A549 (cell line): ENCODE measurements around the gene IGFBP4. TPM values are rescaled to one million over a fixed set of nuclear protein-coding genes. Genes with fewer than 3 reads are reported as not detected.

ENCODE experiments used
- ATAC-seq, 2 experiments: fragments of 200-7000 bp in 1 of 2; fragments of >200 bp in 1 of 2; cut with Nextera tagmentation in 1 of 2; cut with Tn5 transposase in 1 of 2; 3 replicates each; pipeline versions ENCODE4 v1.8.0 to v1.9.1; 2018 to 2020; ENCODE audit warnings: mild to moderate bottlenecking in 1 of 2, moderate library complexity in 1 of 2
- CTCF ChIA-PET: fragments of 300-600 bp; sonication (Branson Sonifier 250); formaldehyde crosslinking; extraction: SDS; loops from one replicate; lab custom pipeline; 2021; ENCODE audit warnings: antibody characterized with exemption, inconsistent platforms; lab: Yijun Ruan, JAX
- POLR2A ChIA-PET: fragments of 350-600 bp; formaldehyde crosslinking; extraction: SDS; loops from one replicate; lab custom pipeline; 2021; ENCODE audit warnings: antibody characterized with exemption, inconsistent platforms; lab: Yijun Ruan, JAX
- DNase-seq, 2 experiments: peaks; one replicate each; pipeline versions ENCODE4 v3.0.0 to v3.0.0-alpha.2; 2011 to 2016; ENCODE audit warnings: low read depth in 1 of 2, low spot score in 1 of 2
- FAIRE-seq: peaks from 2 replicates; lab custom pipeline; 2011; peaks lifted over from hg19 to GRCh38; lab: Jason Lieb, UNC
- H3K27ac ChIP-seq, 2 experiments: fragments of >200 bp; sonication (Bioruptor Twin); formaldehyde crosslinking; 3 replicates each; pipeline ENCODE4 v1.5.1; 2016 to 2017
- H3K4me1 ChIP-seq: fragments of >200 bp; sonication (Bioruptor Twin); formaldehyde crosslinking; 3 replicates; pipeline ENCODE4 v1.6.1; 2016
- H3K4me2 ChIP-seq: fragments of >200 bp; sonication (Bioruptor Twin); formaldehyde crosslinking; 3 replicates; pipeline ENCODE4 v1.6.1; 2016
- H3K4me3 ChIP-seq: fragments of >200 bp; sonication (Bioruptor Twin); formaldehyde crosslinking; 3 replicates; pipeline ENCODE4 v1.5.1; 2016
- H3K9me3 ChIP-seq: fragments of >200 bp; sonication (Bioruptor Twin); formaldehyde crosslinking; 3 replicates; pipeline ENCODE4 v1.6.1; 2016
- FOSB ChIP-seq: fragments of 250-450 bp; sonication (Bioruptor Pico); IDR thresholded peaks from 2 replicates; pipeline ENCODE4 v1.5.0; 2020; ENCODE audit warnings: mild to moderate bottlenecking, moderate library complexity
- FOSL2 ChIP-seq, 2 experiments: fragments of 450-650 bp in 1 of 2; fragments of >200 bp in 1 of 2; sonication (Bioruptor Twin) in 1 of 2; formaldehyde crosslinking; IDR thresholded peaks; 2 replicates each; pipeline versions ENCODE4 v1.5.0 to v1.6.1; 2016 to 2020; ENCODE audit warnings: mild to moderate bottlenecking in 1 of 2, moderate library complexity in 1 of 2
- HOXA7 ChIP-seq: fragments of 250-450 bp; sonication (Bioruptor Pico); IDR thresholded peaks from 2 replicates; pipeline ENCODE4 v1.5.0; 2020; ENCODE audit warnings: mild to moderate bottlenecking, moderate library complexity
- JUN ChIP-seq, 2 experiments: fragments of >200 bp; sonication (Bioruptor Twin); formaldehyde crosslinking; IDR thresholded peaks; 2 replicates in 1 of 2; 3 replicates in 1 of 2; pipeline ENCODE4 v1.6.1; 2016 to 2017
- KDM5A ChIP-seq: fragments of 200-600 bp; sonication (generic); IDR thresholded peaks from 2 replicates; pipeline ENCODE4 v1.6.1; 2016; ENCODE audit warnings: antibody characterized with exemption, mild to moderate bottlenecking
- MAFK ChIP-seq: fragments of 450-650 bp; IDR thresholded peaks from 2 replicates; pipeline ENCODE4 v1.6.1; 2014; ENCODE audit not compliant: partially characterized antibody
- MAZ ChIP-seq: fragments of 150-350 bp; IDR thresholded peaks from 2 replicates; pipeline ENCODE4 v1.6.1; 2014; ENCODE audit warnings: antibody characterized with exemption, low read depth, low read length, borderline replicate concordance
- NFE2L2 ChIP-seq: fragments of 150-350 bp; conservative IDR thresholded peaks from 2 replicates; pipeline ENCODE4 v1.6.1; 2014; ENCODE audit warnings: low read length
- NPAS2 ChIP-seq: fragments of 250-450 bp; sonication (Bioruptor Pico); IDR thresholded peaks from 2 replicates; pipeline ENCODE4 v1.8.0; 2022; ENCODE audit warnings: mild to moderate bottlenecking, moderate library complexity, borderline replicate concordance
- PHF8 ChIP-seq: fragments of 200-600 bp; sonication (generic); IDR thresholded peaks from 2 replicates; pipeline ENCODE4 v1.6.1; 2016; ENCODE audit warnings: low read depth, mild to moderate bottlenecking, antibody characterized with exemption, moderate library complexity, borderline replicate concordance
- POLR2AphosphoS2 ChIP-seq: conservative IDR thresholded peaks from 2 replicates; pipeline ENCODE4 v1.6.1; 2012; ENCODE audit warnings: low read length, improper control_type of control experiment, inconsistent platforms
- TFCP2L1 ChIP-seq: fragments of 250-450 bp; sonication (Bioruptor Pico); IDR thresholded peaks from 2 replicates; pipeline ENCODE4 v1.5.0; 2021; ENCODE audit warnings: mild to moderate bottlenecking
- WGBS: methylation state at CpG from one replicate; pipeline ENCODE4 v1.1.6; 2017; ENCODE audit errors: missing lambda C conversion rate; 5-methylcytosine and 5-hydroxymethylcytosine counted together
- polyA plus RNA-seq, 4 experiments: library from polyadenylated mRNA; depleted of rRNA in 3 of 4; stranded (reverse); fragments of >200 nt; fragmentation: RNase III in 1 of 4; extraction: RNeasy Plus Mini Kit Qiagen cat#74134 plus additional on column Dnase treatment in 1 of 4; gene quantifications; 2 replicates in 3 of 4; 3 replicates in 1 of 4; pipeline ENCODE4 v1.2.3, GENCODE V29; 2011 to 2017
- TF ChIP-seq, protein P1 (sequence below): IDR thresholded peaks from 2 replicates; pipeline ENCODE4 v1.6.1; 2012
- TF ChIP-seq, protein P2 (sequence below): fragments of 450-650 bp; IDR thresholded peaks from 2 replicates; pipeline ENCODE4 v1.6.1; 2014; ENCODE audit warnings: antibody characterized with exemption

Gene IGFBP4
- polyA plus RNA-seq, 2 of the 4 experiments (the other 2 are of a cell fraction): 1,080 to 1,829 TPM

DNA sequence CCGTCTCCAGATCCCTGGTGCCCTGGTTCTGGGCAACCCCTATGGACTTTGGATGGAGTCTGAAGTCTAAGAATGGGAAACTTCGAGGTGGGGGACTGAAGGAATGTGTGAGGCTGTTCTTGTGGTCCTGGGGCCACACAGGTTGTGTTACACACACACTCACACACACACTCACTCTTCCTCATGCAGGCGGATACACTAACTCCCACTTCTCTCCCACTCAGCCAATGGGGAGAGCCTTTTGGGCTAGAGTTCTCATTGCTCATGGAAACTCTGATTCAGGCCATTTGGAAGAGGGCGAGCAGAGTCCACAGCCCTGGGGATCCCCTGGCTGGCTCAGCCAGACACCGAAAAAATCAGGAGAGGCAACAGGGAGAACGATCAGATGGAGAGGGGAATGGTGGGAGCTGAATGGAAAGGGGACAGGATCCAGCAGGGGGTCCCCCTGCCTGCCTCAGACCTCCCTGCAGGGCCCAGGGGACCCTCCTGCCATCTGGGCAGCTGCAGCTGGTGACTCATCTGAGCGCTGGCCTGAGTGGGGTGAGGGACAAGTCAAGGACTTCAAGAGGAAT, 9.1 kb downstream of the IGFBP4 start:
- Histone ChIP-seq H3K4me3 (peak overlapping the region; percentile 78), H3K4me2 (peak overlapping the region; percentile 91), H3K9me3 (no peaks in the 10 kb centered on the region), H3K4me1 (peaks cover 98% of the 10 kb centered on the region), H3K27ac (peak overlapping the region; percentile 98)
- 40% methylated on average over 7 of the region's 7 CpGs for WGBS
- FAIRE-seq (no peak), ATAC-seq (peak in 1 of 2 experiments; percentile 0; a peak in 1 of 6 replicates), DNase-seq (peak in 1 of 2 experiments; percentile 67)
- ChIA-PET CTCF (interaction anchor here (1.4 to 37.5 kb wide), 7 partner anchors 8 to 108 kb away, joined by 4 to 822 read pairs (median 120); partner anchors contain the start of gene IGFBP4), POLR2A (interaction anchor here (0.6 to 1.6 kb wide), 3 partner anchors 8 to 11 kb away, joined by 3 to 7 read pairs (median 5); no protein-coding TSS in a partner anchor)
- peak in 1 of 2 experiments; percentile 26; a peak in 2 of 5 replicates for TF ChIP-seq JUN (IDR thresholded peaks at IDR 0.05)
- TF ChIP-seq TFCP2L1: no peak
- TF ChIP-seq FOSL2 (IDR thresholded peaks at IDR 0.05): no peak; the same call in 1 of the 2 replicates
- peak; percentile 71 for TF ChIP-seq FOSL2 (CRISPR knock-in tag; IDR thresholded peaks at IDR 0.05)
- no peak for TF ChIP-seq MAFK
- no peak for TF ChIP-seq PHF8
- TF ChIP-seq MAZ: no peak

DNA sequence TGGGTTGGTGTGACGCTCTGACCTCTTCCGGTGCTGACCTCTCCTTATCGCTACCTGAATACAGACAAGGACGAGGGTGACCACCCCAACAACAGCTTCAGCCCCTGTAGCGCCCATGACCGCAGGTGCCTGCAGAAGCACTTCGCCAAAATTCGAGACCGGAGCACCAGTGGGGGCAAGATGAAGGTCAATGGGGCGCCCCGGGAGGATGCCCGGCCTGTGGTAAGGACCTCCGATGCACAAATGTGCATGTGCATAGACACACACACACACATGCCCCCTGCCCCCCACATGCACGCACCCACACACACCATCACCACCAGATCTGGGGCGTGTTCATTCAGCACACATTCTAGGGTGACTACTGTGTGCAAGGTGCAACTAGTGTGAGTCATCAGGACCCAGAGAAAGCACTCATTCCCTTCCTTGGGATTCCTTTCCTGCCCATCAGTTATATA, 9.7 kb downstream of the IGFBP4 start:
- 75% methylated on average over 15 of the region's 15 CpGs for WGBS
- no peak for FAIRE-seq

DNA sequence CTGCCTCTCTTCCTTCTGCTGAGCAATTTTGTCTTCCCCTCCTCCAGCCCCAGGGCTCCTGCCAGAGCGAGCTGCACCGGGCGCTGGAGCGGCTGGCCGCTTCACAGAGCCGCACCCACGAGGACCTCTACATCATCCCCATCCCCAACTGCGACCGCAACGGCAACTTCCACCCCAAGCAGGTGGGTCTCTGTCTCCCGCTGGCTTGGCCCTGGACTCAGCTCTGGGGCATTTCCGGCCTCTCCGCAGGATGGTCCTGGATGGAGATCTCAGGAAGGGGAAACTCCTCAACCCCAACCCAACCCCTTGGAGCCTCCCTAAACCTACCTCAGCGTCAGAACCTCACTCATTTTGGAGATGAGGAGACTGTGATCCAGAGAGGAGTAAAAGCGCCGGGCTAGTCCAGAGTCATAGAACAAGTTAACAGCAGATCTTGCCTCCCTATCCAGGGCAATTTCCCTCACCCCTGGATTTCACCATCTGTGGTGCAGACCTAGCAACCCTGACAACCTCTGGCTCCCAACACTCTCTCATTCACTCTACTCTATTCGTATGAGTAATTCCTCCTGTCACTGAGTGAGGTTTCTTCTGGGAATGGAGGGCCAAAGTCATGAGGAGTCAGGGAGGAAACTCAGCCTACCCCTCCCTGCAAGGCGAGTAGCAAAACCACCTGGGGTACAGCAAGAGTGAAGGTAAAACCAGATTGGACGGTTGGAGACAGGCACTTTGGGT, 10.8 kb downstream of the IGFBP4 start:
- no peak for ATAC-seq
- FAIRE-seq: peak; percentile 54
- H3K4me2 ChIP-seq: peak overlapping the region; percentile 91

More for the DNA sequence above, 9.7 kb downstream of the IGFBP4 start:
- H3K4me1 ChIP-seq: peaks cover 98% of the 10 kb centered on the region
- no peak for TF ChIP-seq FOSB
- TF ChIP-seq POLR2AphosphoS2: 0 out of 2 replicates have a peak, but pooled peaks have one; percentile 32
- TF ChIP-seq NPAS2 (CRISPR knock-in tag): no peak
- TF ChIP-seq, protein P1, sequence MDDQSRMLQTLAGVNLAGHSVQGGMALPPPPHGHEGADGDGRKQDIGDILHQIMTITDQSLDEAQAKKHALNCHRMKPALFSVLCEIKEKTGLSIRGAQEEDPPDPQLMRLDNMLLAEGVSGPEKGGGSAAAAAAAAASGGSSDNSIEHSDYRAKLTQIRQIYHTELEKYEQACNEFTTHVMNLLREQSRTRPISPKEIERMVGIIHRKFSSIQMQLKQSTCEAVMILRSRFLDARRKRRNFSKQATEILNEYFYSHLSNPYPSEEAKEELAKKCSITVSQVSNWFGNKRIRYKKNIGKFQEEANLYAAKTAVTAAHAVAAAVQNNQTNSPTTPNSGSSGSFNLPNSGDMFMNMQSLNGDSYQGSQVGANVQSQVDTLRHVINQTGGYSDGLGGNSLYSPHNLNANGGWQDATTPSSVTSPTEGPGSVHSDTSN: no peak
- TF ChIP-seq FOSL2 (IDR thresholded peaks at IDR 0.05): 0 out of 2 replicates have a peak, but pooled peaks have one; percentile 27
- peak; percentile 66 for TF ChIP-seq FOSL2 (CRISPR knock-in tag; IDR thresholded peaks at IDR 0.05)
- no peak for TF ChIP-seq HOXA7
- ATAC-seq: peak in 1 of 2 experiments; percentile 3; a peak in 3 of 6 replicates
- CTCF ChIA-PET: interaction anchor here (1.0 to 37.5 kb wide), 7 partner anchors 7 to 107 kb away, joined by 3 to 822 read pairs (median 120); partner anchors contain the start of gene IGFBP4
- peak overlapping the region; percentile 91 for H3K4me2 ChIP-seq
- no peaks in the 10 kb centered on the region for H3K9me3 ChIP-seq
- H3K4me3 ChIP-seq: no peak overlapping the region; the same call in 2 of the 3 replicates
- DNase-seq: peak in 1 of 2 experiments; percentile 57
- H3K27ac ChIP-seq: peak overlapping the region; percentile 98
- POLR2A ChIA-PET: interaction anchor here (0.5 to 1.6 kb wide), 2 partner anchors 8 to 90 kb away, joined by 3 read pairs; no protein-coding TSS in a partner anchor

More for the DNA sequence above, 10.8 kb downstream of the IGFBP4 start:
- H3K27ac ChIP-seq: peak overlapping the region; percentile 98
- POLR2A ChIA-PET: interaction anchor here (0.5 to 1.6 kb wide), 4 partner anchors 9 to 1089 kb away, joined by 3 read pairs; no protein-coding TSS in a partner anchor
- TF ChIP-seq KDM5A: no peak
- peak; percentile 14; the same call in 1 of the 2 replicates for TF ChIP-seq POLR2AphosphoS2
- TF ChIP-seq JUN (IDR thresholded peaks at IDR 0.05): peak in 1 of 2 experiments; percentile 57; a peak in 1 of 5 replicates
- TF ChIP-seq, protein P2, sequence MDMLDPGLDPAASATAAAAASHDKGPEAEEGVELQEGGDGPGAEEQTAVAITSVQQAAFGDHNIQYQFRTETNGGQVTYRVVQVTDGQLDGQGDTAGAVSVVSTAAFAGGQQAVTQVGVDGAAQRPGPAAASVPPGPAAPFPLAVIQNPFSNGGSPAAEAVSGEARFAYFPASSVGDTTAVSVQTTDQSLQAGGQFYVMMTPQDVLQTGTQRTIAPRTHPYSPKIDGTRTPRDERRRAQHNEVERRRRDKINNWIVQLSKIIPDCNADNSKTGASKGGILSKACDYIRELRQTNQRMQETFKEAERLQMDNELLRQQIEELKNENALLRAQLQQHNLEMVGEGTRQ: 0 out of 2 replicates have a peak, but pooled peaks have one; percentile 11
- no peak for TF ChIP-seq NFE2L2
- TF ChIP-seq, all 56 proteins: peak for 3
- 87% methylated on average over 19 of the region's 19 CpGs for WGBS
- H3K4me1 ChIP-seq: peaks cover 100% of the 10 kb centered on the region
- no peak for DNase-seq
- no peaks in the 10 kb centered on the region for H3K9me3 ChIP-seq
- CTCF ChIA-PET: interaction anchor here (0.6 to 37.5 kb wide), 9 partner anchors 4 to 106 kb away, joined by 3 to 822 read pairs (median 35); partner anchors contain the start of gene IGFBP4
- 0 out of 3 replicates have a peak overlapping the region, but pooled peaks have one; percentile 7 for H3K4me3 ChIP-seq
